ENCODE data around the gene RELN. TPM values are rescaled to one million over a fixed set of nuclear protein-coding genes. Genes with fewer than 3 reads are reported as not detected.

Gene RELN
- total RNA-seq, 1 donor, result under 0.01 TPM

GRCh38 chr7:104007614-104008013, 18.2 kb upstream of the RELN start:
- peaks cover 3% of the 10 kb centered on the region for H3K27me3 ChIP-seq (ENCODE audit: insufficient read depth, low read length)
- no peaks in the 10 kb centered on the region for H3K4me1 ChIP-seq (ENCODE audit: insufficient read depth, low read length)
- H3K4me3 ChIP-seq (ENCODE audit: low read length), result no peak overlapping the region
- no peaks in the 10 kb centered on the region for H3K9me3 ChIP-seq (ENCODE audit: low read depth, low read length)

GRCh38 chr7:104005197-104005596, 15.7 kb upstream of the RELN start:
- Histone ChIP-seq H3K27me3 (ENCODE audit: insufficient read depth, low read length) (no peaks in the 10 kb centered on the region), H3K9me3 (ENCODE audit: low read depth, low read length) (no peaks in the 10 kb centered on the region), H3K4me1 (ENCODE audit: insufficient read depth, low read length) (no peaks in the 10 kb centered on the region), H3K4me3 (ENCODE audit: low read length) (no peak overlapping the region)

GRCh38 chr7:103996639-103997038, 7.2 kb upstream of the RELN start:
- H3K27me3 ChIP-seq (ENCODE audit: insufficient read depth, low read length), result peaks cover 13% of the 10 kb centered on the region
- no peaks in the 10 kb centered on the region for H3K4me1 ChIP-seq (ENCODE audit: insufficient read depth, low read length)
- H3K4me3 ChIP-seq (ENCODE audit: low read length), result no peak overlapping the region
- H3K9me3 ChIP-seq (ENCODE audit: low read depth, low read length), result no peaks in the 10 kb centered on the region

- Histone ChIP-seq H3K9me3 (ENCODE audit: low read depth, low read length) (no peaks in the 10 kb centered on the region), H3K4me3 (ENCODE audit: low read length) (no peak overlapping the region), H3K4me1 (ENCODE audit: insufficient read depth, low read length) (no peaks in the 10 kb centered on the region), H3K27me3 (ENCODE audit: insufficient read depth, low read length) (peaks cover 18% of the 10 kb centered on the region)
Observed at GRCh38 chr7:103996017-103996551, 6.6 kb upstream of the RELN start.

GRCh38 chr7:103995554-103995953, 6.1 kb upstream of the RELN start:
- Histone ChIP-seq H3K4me3 (ENCODE audit: low read length) (no peak overlapping the region), H3K27me3 (ENCODE audit: insufficient read depth, low read length) (peaks cover 23% of the 10 kb centered on the region), H3K4me1 (ENCODE audit: insufficient read depth, low read length) (no peaks in the 10 kb centered on the region), H3K9me3 (ENCODE audit: low read depth, low read length) (no peaks in the 10 kb centered on the region)

- no peak overlapping the region for H3K4me3 ChIP-seq (ENCODE audit: low read length)
- H3K9me3 ChIP-seq (ENCODE audit: low read depth, low read length), result no peaks in the 10 kb centered on the region
- H3K4me1 ChIP-seq (ENCODE audit: insufficient read depth, low read length), result no peaks in the 10 kb centered on the region
- peaks cover 33% of the 10 kb centered on the region for H3K27me3 ChIP-seq (ENCODE audit: insufficient read depth, low read length)
Observed at GRCh38 chr7:103993551-103993950, 4.1 kb upstream of the RELN start.

- no peaks in the 10 kb centered on the region for H3K9me3 ChIP-seq (ENCODE audit: low read depth, low read length)
- no peak overlapping the region for H3K4me3 ChIP-seq (ENCODE audit: low read length)
- H3K4me1 ChIP-seq (ENCODE audit: insufficient read depth, low read length), result no peaks in the 10 kb centered on the region
- peaks cover 52% of the 10 kb centered on the region for H3K27me3 ChIP-seq (ENCODE audit: insufficient read depth, low read length)
Observed at GRCh38 chr7:103991406-103991805, 1.9 kb upstream of the RELN start.

GRCh38 chr7:103990991-103991390, 1.5 kb upstream of the RELN start:
- Histone ChIP-seq H3K27me3 (ENCODE audit: insufficient read depth, low read length) (peaks cover 52% of the 10 kb centered on the region), H3K9me3 (ENCODE audit: low read depth, low read length) (no peaks in the 10 kb centered on the region), H3K4me3 (ENCODE audit: low read length) (no peak overlapping the region), H3K4me1 (ENCODE audit: insufficient read depth, low read length) (no peaks in the 10 kb centered on the region)

- Histone ChIP-seq H3K4me3 (ENCODE audit: low read length) (no peak overlapping the region), H3K27me3 (ENCODE audit: insufficient read depth, low read length) (peaks cover 52% of the 10 kb centered on the region), H3K9me3 (ENCODE audit: low read depth, low read length) (no peaks in the 10 kb centered on the region), H3K4me1 (ENCODE audit: insufficient read depth, low read length) (no peaks in the 10 kb centered on the region)
Observed at GRCh38 chr7:103989785-103990767, 618 bp upstream of the RELN start.

- no peak overlapping the region for H3K4me3 ChIP-seq (ENCODE audit: low read length)
- H3K27me3 ChIP-seq (ENCODE audit: insufficient read depth, low read length), result peaks cover 50% of the 10 kb centered on the region
- H3K9me3 ChIP-seq (ENCODE audit: low read depth, low read length), result no peaks in the 10 kb centered on the region
- H3K4me1 ChIP-seq (ENCODE audit: insufficient read depth, low read length), result no peaks in the 10 kb centered on the region
Observed at GRCh38 chr7:103988468-103989199, 824 bp downstream of the RELN start.

GRCh38 chr7:103987451-103987850, 2.0 kb downstream of the RELN start:
- Histone ChIP-seq H3K27me3 (ENCODE audit: insufficient read depth, low read length) (peaks cover 48% of the 10 kb centered on the region), H3K9me3 (ENCODE audit: low read depth, low read length) (no peaks in the 10 kb centered on the region), H3K4me1 (ENCODE audit: insufficient read depth, low read length) (no peaks in the 10 kb centered on the region), H3K4me3 (ENCODE audit: low read length) (no peak overlapping the region)

- Histone ChIP-seq H3K9me3 (ENCODE audit: low read depth, low read length) (no peaks in the 10 kb centered on the region), H3K4me1 (ENCODE audit: insufficient read depth, low read length) (no peaks in the 10 kb centered on the region), H3K27me3 (ENCODE audit: insufficient read depth, low read length) (peaks cover 30% of the 10 kb centered on the region), H3K4me3 (ENCODE audit: low read length) (no peak overlapping the region)
Observed at GRCh38 chr7:103985565-103986126, 3.8 kb downstream of the RELN start.

- no peaks in the 10 kb centered on the region for H3K9me3 ChIP-seq (ENCODE audit: low read depth, low read length)
- no peak overlapping the region for H3K4me3 ChIP-seq (ENCODE audit: low read length)
- H3K4me1 ChIP-seq (ENCODE audit: insufficient read depth, low read length), result no peaks in the 10 kb centered on the region
- peaks cover 24% of the 10 kb centered on the region for H3K27me3 ChIP-seq (ENCODE audit: insufficient read depth, low read length)
Observed at GRCh38 chr7:103984050-103984449, 5.4 kb downstream of the RELN start.

- no peak overlapping the region for H3K4me3 ChIP-seq (ENCODE audit: low read length)
Observed at GRCh38 chr7:103983201-103983977, 6.1 kb downstream of the RELN start.

More at GRCh38 chr7:103983201-103983977, 6.1 kb downstream of the RELN start:
- Histone ChIP-seq H3K9me3 (ENCODE audit: low read depth, low read length) (no peaks in the 10 kb centered on the region), H3K27me3 (ENCODE audit: insufficient read depth, low read length) (peaks cover 17% of the 10 kb centered on the region), H3K4me1 (ENCODE audit: insufficient read depth, low read length) (no peaks in the 10 kb centered on the region)
